ENCODE data around the gene COMP.

Gene COMP

GRCh38 chr19:18804643-18805042 is 13.5 kb upstream of the COMP start:
- no peak overlapping the region for H3K9ac ChIP-seq
- H4K20me1 ChIP-seq: no peaks in the 10 kb centered on the region
- no peaks in the 10 kb centered on the region for H3K4me1 ChIP-seq
- no peaks in the 10 kb centered on the region for H3K9me3 ChIP-seq
- TF ChIP-seq Cebpa-rat (IDR thresholded peaks at IDR 0.05): no peak
- H3K4me3 ChIP-seq: no peak overlapping the region
- no peak overlapping the region for H3K27ac ChIP-seq
- H3K36me3 ChIP-seq: no peaks in the 10 kb centered on the region
- H3K4me2 ChIP-seq: no peak overlapping the region
- peaks cover 11% of the 10 kb centered on the region for H3K27me3 ChIP-seq

- H3K27me3 ChIP-seq: peaks cover 15% of the 10 kb centered on the region
These were observed 13.1 kb upstream of the COMP start for GRCh38 chr19:18804139-18804601.

GRCh38 chr19:18803550-18804138 is 12.5 kb upstream of the COMP start:
- no peak for TF ChIP-seq Cebpa-rat (IDR thresholded peaks at IDR 0.05)
- no peaks in the 10 kb centered on the region for H3K4me1 ChIP-seq
- no peak overlapping the region for H3K27ac ChIP-seq
- H3K27me3 ChIP-seq: peaks cover 20% of the 10 kb centered on the region
- no peak overlapping the region for H3K4me2 ChIP-seq
- H3K9ac ChIP-seq: no peak overlapping the region
- H3K9me3 ChIP-seq: no peaks in the 10 kb centered on the region
- H3K4me3 ChIP-seq: no peak overlapping the region
- H4K20me1 ChIP-seq: no peaks in the 10 kb centered on the region
- no peaks in the 10 kb centered on the region for H3K36me3 ChIP-seq

More at GRCh38 chr19:18804139-18804601, 13.1 kb upstream of the COMP start:
- Histone ChIP-seq H3K4me3 (no peak overlapping the region), H3K27ac (no peak overlapping the region), H3K36me3 (no peaks in the 10 kb centered on the region), H3K4me2 (no peak overlapping the region), H3K9me3 (no peaks in the 10 kb centered on the region), H4K20me1 (no peaks in the 10 kb centered on the region), H3K4me1 (no peaks in the 10 kb centered on the region), H3K9ac (no peak overlapping the region)
- TF ChIP-seq Cebpa-rat (IDR thresholded peaks at IDR 0.05): no peak

GRCh38 chr19:18802354-18802753 is 11.2 kb upstream of the COMP start:
- no peaks in the 10 kb centered on the region for H4K20me1 ChIP-seq
- no peak overlapping the region for H3K4me2 ChIP-seq
- H3K27ac ChIP-seq: no peak overlapping the region
- H3K36me3 ChIP-seq: no peaks in the 10 kb centered on the region
- H3K9me3 ChIP-seq: no peaks in the 10 kb centered on the region
- no peak overlapping the region for H3K9ac ChIP-seq
- TF ChIP-seq Cebpa-rat (IDR thresholded peaks at IDR 0.05): no peak
- H3K4me3 ChIP-seq: no peak overlapping the region
- H3K4me1 ChIP-seq: no peaks in the 10 kb centered on the region
- peaks cover 33% of the 10 kb centered on the region for H3K27me3 ChIP-seq

GRCh38 chr19:18800636-18801035 is 9.5 kb upstream of the COMP start:
- Histone ChIP-seq H4K20me1 (peaks cover under 1% of the 10 kb centered on the region; the same call in 1 of the 2 replicates), H3K4me3 (no peak overlapping the region), H3K9me3 (no peaks in the 10 kb centered on the region), H3K4me1 (no peaks in the 10 kb centered on the region), H3K27ac (no peak overlapping the region), H3K27me3 (peaks cover 50% of the 10 kb centered on the region), H3K36me3 (no peaks in the 10 kb centered on the region), H3K4me2 (no peak overlapping the region), H3K9ac (no peak overlapping the region)
- TF ChIP-seq Cebpa-rat (IDR thresholded peaks at IDR 0.05): no peak

- no peaks in the 10 kb centered on the region for H3K4me1 ChIP-seq
- H3K4me2 ChIP-seq: no peak overlapping the region
- no peaks in the 10 kb centered on the region for H3K36me3 ChIP-seq
- no peak overlapping the region for H3K9ac ChIP-seq
- H3K9me3 ChIP-seq: no peaks in the 10 kb centered on the region
- no peak overlapping the region for H3K27ac ChIP-seq
- H4K20me1 ChIP-seq: peaks cover 6% of the 10 kb centered on the region; the same call in 1 of the 2 replicates
- no peak for TF ChIP-seq Cebpa-rat (IDR thresholded peaks at IDR 0.05)
- peaks cover 55% of the 10 kb centered on the region for H3K27me3 ChIP-seq
- no peak overlapping the region for H3K4me3 ChIP-seq
These were observed 9.0 kb upstream of the COMP start for GRCh38 chr19:18800079-18800478.

GRCh38 chr19:18799389-18799970 is 8.4 kb upstream of the COMP start:
- H3K27ac ChIP-seq: no peak overlapping the region
- no peaks in the 10 kb centered on the region for H3K4me1 ChIP-seq
- no peaks in the 10 kb centered on the region for H3K36me3 ChIP-seq
- peaks cover 8% of the 10 kb centered on the region; the same call in 1 of the 2 replicates for H4K20me1 ChIP-seq
- no peak overlapping the region for H3K4me2 ChIP-seq
- H3K9me3 ChIP-seq: no peaks in the 10 kb centered on the region
- H3K4me3 ChIP-seq: no peak overlapping the region
- no peak for TF ChIP-seq Cebpa-rat (IDR thresholded peaks at IDR 0.05)
- H3K27me3 ChIP-seq: peaks cover 61% of the 10 kb centered on the region
- no peak overlapping the region for H3K9ac ChIP-seq

- TF ChIP-seq Cebpa-rat (IDR thresholded peaks at IDR 0.05): no peak
- no peak overlapping the region for H3K4me2 ChIP-seq
- peaks cover 70% of the 10 kb centered on the region for H3K27me3 ChIP-seq
- no peak overlapping the region for H3K27ac ChIP-seq
- H3K4me3 ChIP-seq: no peak overlapping the region
- peaks cover 10% of the 10 kb centered on the region; the same call in 1 of the 2 replicates for H4K20me1 ChIP-seq
- H3K36me3 ChIP-seq: no peaks in the 10 kb centered on the region
- H3K9me3 ChIP-seq: no peaks in the 10 kb centered on the region
- no peak overlapping the region for H3K9ac ChIP-seq
- no peaks in the 10 kb centered on the region for H3K4me1 ChIP-seq
These were observed 7.6 kb upstream of the COMP start for GRCh38 chr19:18798384-18799352.

GRCh38 chr19:18796239-18796638 is 5.1 kb upstream of the COMP start:
- no peak overlapping the region for H3K27ac ChIP-seq
- no peak overlapping the region for H3K9ac ChIP-seq
- no peaks in the 10 kb centered on the region for H3K36me3 ChIP-seq
- no peak for TF ChIP-seq Cebpa-rat (IDR thresholded peaks at IDR 0.05)
- H3K4me1 ChIP-seq: no peaks in the 10 kb centered on the region
- H3K27me3 ChIP-seq: peaks cover 94% of the 10 kb centered on the region
- no peak overlapping the region for H3K4me2 ChIP-seq
- no peaks in the 10 kb centered on the region for H3K9me3 ChIP-seq
- H4K20me1 ChIP-seq: peaks cover 34% of the 10 kb centered on the region
- no peak overlapping the region for H3K4me3 ChIP-seq

GRCh38 chr19:18795540-18795939 is 4.4 kb upstream of the COMP start:
- H3K36me3 ChIP-seq: no peaks in the 10 kb centered on the region
- peaks cover 97% of the 10 kb centered on the region for H3K27me3 ChIP-seq
- H3K9me3 ChIP-seq: no peaks in the 10 kb centered on the region
- H3K4me3 ChIP-seq: no peak overlapping the region
- peaks cover 41% of the 10 kb centered on the region for H4K20me1 ChIP-seq
- H3K4me1 ChIP-seq: peaks cover 4% of the 10 kb centered on the region; the same call in 1 of the 2 replicates
- no peak for TF ChIP-seq Cebpa-rat (IDR thresholded peaks at IDR 0.05)
- H3K27ac ChIP-seq: no peak overlapping the region
- no peak overlapping the region for H3K4me2 ChIP-seq
- H3K9ac ChIP-seq: no peak overlapping the region
